K562 (cell line): Measurements from ENCODE around the gene MRPL28. TPM values are rescaled to one million over a fixed set of nuclear protein-coding genes. Genes with fewer than 3 reads are reported as not detected.

Experiments used
- BRD9 ChIP-seq: fragments of 450-650 bp; IDR thresholded peaks from 2 replicates; pipeline ENCODE4 v1.6.1; 2018; ENCODE audit warnings: low read depth; ENCODE audit not compliant: partially characterized antibody
- ELF2 ChIP-seq: fragments of 250-450 bp; sonication (Bioruptor Pico); IDR thresholded peaks from 2 replicates; pipeline ENCODE4 v1.5.0; 2021; ENCODE audit warnings: mild to moderate bottlenecking
- GABPB1 ChIP-seq: sonication (generic); formaldehyde crosslinking; IDR thresholded peaks from 2 replicates; pipeline ENCODE4 v1.8.0; 2022; ENCODE audit warnings: mild to moderate bottlenecking, missing genetic modification reagents
- HCFC1 ChIP-seq: IDR thresholded peaks from 2 replicates; pipeline ENCODE4 v1.6.1; 2012; ENCODE audit warnings: low read depth, low read length, improper control_type of control experiment
- HDAC2 ChIP-seq: fragments of 450-650 bp; IDR thresholded peaks from 2 replicates; pipeline ENCODE4 v1.6.1; 2016; ENCODE audit warnings: mild to moderate bottlenecking
- HDGF ChIP-seq: fragments of 450-650 bp; IDR thresholded peaks from 2 replicates; pipeline ENCODE4 v1.6.1; 2016
- HMG20A ChIP-seq: fragments of 450-650 bp; formaldehyde crosslinking; conservative IDR thresholded peaks from 2 replicates; pipeline ENCODE4 v1.4.0; 2020; ENCODE audit warnings: mild to moderate bottlenecking, mixed read lengths
- KLF13 ChIP-seq: fragments of 450-650 bp; IDR thresholded peaks from 2 replicates; pipeline ENCODE4 v1.6.1; 2016; ENCODE audit warnings: missing genetic modification characterization, low read depth, mild to moderate bottlenecking, missing compliant biosample characterization, moderate library complexity, borderline replicate concordance
- KLF16 ChIP-seq: IDR thresholded peaks from 2 replicates; pipeline ENCODE4 v1.6.1; 2016; ENCODE audit warnings: antibody characterized with exemption
- MAZ ChIP-seq, 2 experiments: fragments of 450-650 bp in 1 of 2; sonication (generic) in 1 of 2; formaldehyde crosslinking; IDR thresholded peaks in 1 of 2; conservative IDR thresholded peaks in 1 of 2; 2 replicates each; pipeline versions ENCODE4 v1.4.0 to v1.5.0; 2020; ENCODE audit warnings: mild to moderate bottlenecking in 1 of 2, missing genetic modification reagents in 1 of 2
- MECOM ChIP-seq: fragments of 250-450 bp; sonication (Bioruptor Pico); IDR thresholded peaks from 2 replicates; pipeline ENCODE4 v1.8.0; 2022; ENCODE audit warnings: inconsistent platforms
- MTA3 ChIP-seq: fragments of 450-650 bp; formaldehyde crosslinking; IDR thresholded peaks from 2 replicates; pipeline ENCODE4 v1.6.1; 2017; ENCODE audit warnings: mild to moderate bottlenecking, borderline replicate concordance
- NONO ChIP-seq, 2 experiments: fragments of 200-400 bp in 1 of 2; fragments of 450-650 bp in 1 of 2; formaldehyde crosslinking in 1 of 2; IDR thresholded peaks; 2 replicates each; pipeline ENCODE4 v1.6.1; 2017; ENCODE audit warnings: low read depth in 2 of 2, mild to moderate bottlenecking in 2 of 2, moderate library complexity in 2 of 2, low read length in 1 of 2
- PTRF ChIP-seq: fragments of 450-650 bp; IDR thresholded peaks from 2 replicates; pipeline ENCODE4 v1.6.1; 2016; ENCODE audit warnings: mild to moderate bottlenecking, missing genetic modification characterization, missing compliant biosample characterization
- RERE ChIP-seq: sonication (generic); formaldehyde crosslinking; IDR thresholded peaks from 2 replicates; pipeline ENCODE4 v1.8.0; 2023; ENCODE audit warnings: missing genetic modification reagents, mild to moderate bottlenecking, borderline replicate concordance
- RUNX1 ChIP-seq: sonication (generic); IDR thresholded peaks from 2 replicates; pipeline ENCODE4 v1.6.1; 2016; ENCODE audit warnings: antibody characterized with exemption, low read depth
- SP1 ChIP-seq: sonication (generic); formaldehyde crosslinking; IDR thresholded peaks from 2 replicates; pipeline ENCODE4 v1.8.1; 2022; ENCODE audit warnings: mild to moderate bottlenecking, missing genetic modification reagents
- TCF7L2 ChIP-seq: fragments of 150-350 bp; IDR thresholded peaks from 2 replicates; pipeline ENCODE4 v1.6.1; 2016; ENCODE audit warnings: low read depth, mild to moderate bottlenecking, low read length, moderate library complexity
- U2AF2 ChIP-seq: fragments of 200-400 bp; formaldehyde crosslinking; optimal IDR thresholded peaks from 2 replicates; pipeline ENCODE3; 2017; ENCODE audit warnings: low read depth, mild to moderate bottlenecking, low read length
- ZNF197 ChIP-seq: fragments of 200-800 bp; sonication (Bioruptor generic); IDR thresholded peaks from 2 replicates; pipeline ENCODE4 v1.6.1; 2016; ENCODE audit warnings: low read depth, missing genetic modification characterization, missing compliant biosample characterization
- ZNF232 ChIP-seq: sonication (generic); formaldehyde crosslinking; IDR thresholded peaks from 2 replicates; pipeline ENCODE4 v1.8.0; 2022; ENCODE audit warnings: mild to moderate bottlenecking, missing genetic modification reagents
- ZNF79 ChIP-seq: fragments of 250-450 bp; sonication (Bioruptor Pico); IDR thresholded peaks from 2 replicates; pipeline ENCODE4 v1.4.0; 2020; ENCODE audit warnings: low read depth, mild to moderate bottlenecking, moderate library complexity
- polyA plus RNA-seq, 8 experiments: library from polyadenylated mRNA; depleted of rRNA in 4 of 8; stranded (reverse) in 5 of 8; unstranded in 3 of 8; fragments of >200 nt; fragmentation: Nextera tagmentation in 2 of 8; fragmentation: Illumina TruSeq in 1 of 8; extraction: Ambion mirVana in 2 of 8; extraction: Trizol in 1 of 8; gene quantifications; 2 replicates each; pipeline versions ENCODE4 v1.2.1 to v1.2.3, GENCODE V29; 2011 to 2014; ENCODE audit warnings: inconsistent platforms in 1 of 8, missing spikeins in 1 of 8
- total RNA-seq, 7 experiments: library from RNA; depleted of rRNA in 6 of 7; stranded (reverse); fragments of >200 nt in 6 of 7; fragmentation: Illumina TruSeq in 2 of 7; extraction: Trizol in 2 of 7; gene quantifications; 2 replicates each; pipeline versions ENCODE4 v1.2.1 to v1.2.3, GENCODE V29; 2011 to 2021; ENCODE audit warnings: low replicate concordance in 1 of 7
- TF ChIP-seq, protein P1 (sequence below): fragments of 200-800 bp; sonication (Bioruptor generic); IDR thresholded peaks from 2 replicates; pipeline ENCODE4 v1.6.1; 2017; ENCODE audit warnings: missing genetic modification characterization, missing compliant biosample characterization

The MRPL28 gene
- total and polyA plus RNA-seq, 9 of the 15 experiments (the other 6 are each of a cell fraction or from before 2014, with no cell fraction given): 2.5 to 323 (median 175) TPM

DNA sequence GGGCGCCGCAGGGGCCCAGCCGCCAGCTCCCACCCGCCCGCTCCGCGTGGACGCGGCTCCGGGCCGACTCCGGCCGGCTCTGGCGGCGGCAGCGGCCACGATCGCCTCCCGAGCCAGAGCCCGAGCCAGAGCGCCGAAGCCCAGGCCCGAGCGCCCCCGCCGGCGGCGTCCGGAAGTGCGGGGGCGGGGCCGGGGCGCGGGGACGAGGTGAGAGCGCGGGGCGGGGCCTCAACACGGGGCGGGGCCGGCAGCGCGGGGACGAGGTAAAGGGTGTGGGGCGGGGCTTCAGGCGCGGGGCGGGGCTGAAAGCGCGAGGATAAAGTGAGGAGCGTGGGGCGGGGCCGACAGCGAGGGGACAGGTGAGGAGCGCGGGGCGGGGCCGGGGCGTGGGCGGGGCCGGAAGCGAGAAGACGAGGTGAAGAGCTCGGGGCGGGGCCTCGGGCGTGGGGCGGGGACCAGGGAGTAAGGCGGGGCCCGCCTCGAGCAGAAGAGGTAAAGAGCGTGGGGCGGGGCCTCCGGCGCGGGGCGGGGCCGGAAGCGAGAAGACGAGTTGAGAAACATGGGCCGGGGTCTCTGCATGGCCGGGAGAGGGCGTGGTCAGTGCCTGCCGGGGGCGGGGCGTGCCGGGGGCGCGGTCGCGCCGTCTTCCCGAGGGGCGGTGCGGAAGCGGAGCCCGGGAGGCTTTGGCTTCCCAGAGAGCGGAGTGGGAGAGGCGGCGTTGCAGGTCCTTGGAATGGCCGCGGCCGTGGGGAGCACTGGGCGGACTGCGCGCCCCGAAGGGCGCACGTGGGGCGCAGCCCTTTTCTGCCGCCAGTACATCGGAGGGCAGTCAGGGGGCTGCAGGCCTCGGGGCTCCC is 17.6 kb downstream of the MRPL28 start, which contains the start of gene AXIN1 (continued):
- TF ChIP-seq HCFC1: no peak
- TF ChIP-seq GABPB1 (CRISPR knock-in tag): peak; percentile 48
- TF ChIP-seq NONO (IDR thresholded peaks at IDR 0.05; ENCODE audit: low read depth in 2 of 2, low read length in 1 of 2): peak in 1 of 2 experiments; percentile 58; a peak in 1 of 4 replicates
- no peak for TF ChIP-seq HDGF
- TF ChIP-seq U2AF2: no peak
- no peak for TF ChIP-seq HMG20A (CRISPR knock-in tag)
- TF ChIP-seq ZNF79 (CRISPR knock-in tag): no peak
- no peak for TF ChIP-seq HDAC2
- TF ChIP-seq KLF13 (tag): peak; percentile 58; the same call in 1 of the 2 replicates
- TF ChIP-seq ZNF232: no peak
- TF ChIP-seq ZNF197 (CRISPR knock-in tag): no peak
- no peak for TF ChIP-seq PTRF (tag)
- no peak for TF ChIP-seq RUNX1
- TF ChIP-seq, protein P1, sequence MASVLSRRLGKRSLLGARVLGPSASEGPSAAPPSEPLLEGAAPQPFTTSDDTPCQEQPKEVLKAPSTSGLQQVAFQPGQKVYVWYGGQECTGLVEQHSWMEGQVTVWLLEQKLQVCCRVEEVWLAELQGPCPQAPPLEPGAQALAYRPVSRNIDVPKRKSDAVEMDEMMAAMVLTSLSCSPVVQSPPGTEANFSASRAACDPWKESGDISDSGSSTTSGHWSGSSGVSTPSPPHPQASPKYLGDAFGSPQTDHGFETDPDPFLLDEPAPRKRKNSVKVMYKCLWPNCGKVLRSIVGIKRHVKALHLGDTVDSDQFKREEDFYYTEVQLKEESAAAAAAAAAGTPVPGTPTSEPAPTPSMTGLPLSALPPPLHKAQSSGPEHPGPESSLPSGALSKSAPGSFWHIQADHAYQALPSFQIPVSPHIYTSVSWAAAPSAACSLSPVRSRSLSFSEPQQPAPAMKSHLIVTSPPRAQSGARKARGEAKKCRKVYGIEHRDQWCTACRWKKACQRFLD (CRISPR knock-in tag): no peak
- TF ChIP-seq SP1 (CRISPR knock-in tag): peak; percentile 83; the same call in 1 of the 2 replicates
- no peak for TF ChIP-seq MECOM (CRISPR knock-in tag)
- no peak for TF ChIP-seq BRD9
- no peak for TF ChIP-seq TCF7L2
- peak; percentile 27 to 92; a peak in 2 of 4 replicates for TF ChIP-seq MAZ (CRISPR knock-in tag; conservative IDR thresholded peaks at IDR 0.05 in 1 of 2, IDR thresholded peaks at IDR 0.05 in 1 of 2)
- no peak for TF ChIP-seq KLF16
- TF ChIP-seq RERE (CRISPR knock-in tag): no peak
- TF ChIP-seq ELF2: no peak
- TF ChIP-seq MTA3: 0 out of 2 replicates have a peak, but pooled peaks have one; percentile 48
